ENCODE measurements around the gene C20orf204.

DNA sequence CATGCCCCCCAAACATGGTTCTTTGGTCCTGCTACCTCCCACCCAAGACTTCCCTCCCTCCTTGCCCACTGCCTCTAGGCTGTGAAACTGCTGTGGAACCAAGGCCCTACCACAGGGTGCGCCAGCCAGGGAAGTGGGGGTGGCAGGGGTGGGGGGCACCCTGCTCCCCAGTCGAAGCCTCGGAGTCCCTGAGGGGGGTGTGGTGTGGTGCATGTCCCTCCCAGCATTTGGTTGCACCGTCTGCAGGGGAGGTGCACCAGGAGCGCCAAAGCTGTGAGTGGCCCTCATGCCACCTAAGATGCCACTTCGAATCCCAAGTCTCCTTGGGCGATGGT, 41.5 kb downstream of the C20orf204 start:
- TF ChIP-seq, protein P1, sequence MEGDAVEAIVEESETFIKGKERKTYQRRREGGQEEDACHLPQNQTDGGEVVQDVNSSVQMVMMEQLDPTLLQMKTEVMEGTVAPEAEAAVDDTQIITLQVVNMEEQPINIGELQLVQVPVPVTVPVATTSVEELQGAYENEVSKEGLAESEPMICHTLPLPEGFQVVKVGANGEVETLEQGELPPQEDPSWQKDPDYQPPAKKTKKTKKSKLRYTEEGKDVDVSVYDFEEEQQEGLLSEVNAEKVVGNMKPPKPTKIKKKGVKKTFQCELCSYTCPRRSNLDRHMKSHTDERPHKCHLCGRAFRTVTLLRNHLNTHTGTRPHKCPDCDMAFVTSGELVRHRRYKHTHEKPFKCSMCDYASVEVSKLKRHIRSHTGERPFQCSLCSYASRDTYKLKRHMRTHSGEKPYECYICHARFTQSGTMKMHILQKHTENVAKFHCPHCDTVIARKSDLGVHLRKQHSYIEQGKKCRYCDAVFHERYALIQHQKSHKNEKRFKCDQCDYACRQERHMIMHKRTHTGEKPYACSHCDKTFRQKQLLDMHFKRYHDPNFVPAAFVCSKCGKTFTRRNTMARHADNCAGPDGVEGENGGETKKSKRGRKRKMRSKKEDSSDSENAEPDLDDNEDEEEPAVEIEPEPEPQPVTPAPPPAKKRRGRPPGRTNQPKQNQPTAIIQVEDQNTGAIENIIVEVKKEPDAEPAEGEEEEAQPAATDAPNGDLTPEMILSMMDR (IDR thresholded peaks at IDR 0.05): no peak
- TF ChIP-seq POLR2A (IDR thresholded peaks at IDR 0.05): no peak

Data from testis (tissue), 2 donors.